IMR-90 (cell line): Measurements from ENCODE around the gene PLCL2. TPM values are rescaled to one million over a fixed set of nuclear protein-coding genes. Genes with fewer than 3 reads are reported as not detected.

ENCODE experiments used
- ATAC-seq: fragments of 200-7000 bp; cut with Tn5 transposase; 2 replicates; pipeline ENCODE4 v1.9.1; 2020; ENCODE audit warnings: low read depth, mild to moderate bottlenecking, moderate library complexity
- BruUV-seq: library from RNA; stranded (reverse); fragments of 400-500 nt; replicated peaks from 2 replicates; lab custom pipeline; 2021; lab: Mats Ljungman, UMichigan
- CTCF ChIA-PET: fragments of 300-600 bp; formaldehyde crosslinking; extraction: SDS; loops from one replicate; lab custom pipeline; 2021; ENCODE audit warnings: antibody characterized with exemption; lab: Yijun Ruan, JAX
- POLR2A ChIA-PET: fragments of 300-600 bp; sonication (Branson Sonifier 250); formaldehyde crosslinking; loops from one replicate; lab custom pipeline; 2022; ENCODE audit warnings: antibody characterized with exemption; ENCODE audit not compliant: unreplicated experiment; lab: Charles Lee
- DNase-seq: peaks from one replicate; pipeline ENCODE4 v3.0.0; 2013
- H2AFZ ChIP-seq: replicated peaks from 2 replicates; pipeline ENCODE3; 2013; ENCODE audit warnings: low read length, mild to moderate bottlenecking; ENCODE audit not compliant: poor library complexity
- H2AK5ac ChIP-seq: 2 replicates; pipeline ENCODE4 v1.6.1; 2013; ENCODE audit warnings: low read depth, low read length, inconsistent platforms
- H2AK9ac ChIP-seq: replicated peaks from 2 replicates; pipeline ENCODE3; 2013; ENCODE audit warnings: mild to moderate bottlenecking, low read depth, low read length, moderate library complexity; ENCODE audit not compliant: poor library complexity
- H2BK120ac ChIP-seq: 2 replicates; pipeline ENCODE4 v1.6.1; 2013; ENCODE audit warnings: low read depth, low read length, inconsistent platforms
- H2BK15ac ChIP-seq: 3 replicates; pipeline ENCODE4 v1.6.1; 2013; ENCODE audit warnings: low read depth, low read length, inconsistent platforms
- H2BK20ac ChIP-seq: 2 replicates; pipeline ENCODE4 v1.6.1; 2013; ENCODE audit warnings: low read depth, mild to moderate bottlenecking, inconsistent platforms, low read length, moderate library complexity
- H2BK5ac ChIP-seq: 2 replicates; pipeline ENCODE4 v1.6.1; 2013; ENCODE audit warnings: mild to moderate bottlenecking, low read depth, low read length, inconsistent platforms; ENCODE audit not compliant: poor library complexity, severe bottlenecking
- H3K14ac ChIP-seq: replicated peaks from 2 replicates; pipeline ENCODE4 v1.6.1; 2013; ENCODE audit warnings: low read depth, low read length, inconsistent platforms
- H3K18ac ChIP-seq: 2 replicates; pipeline ENCODE4 v1.6.1; 2013; ENCODE audit warnings: low read depth, low read length, control low read depth
- H3K23ac ChIP-seq: 2 replicates; pipeline ENCODE4 v1.6.1; 2013; ENCODE audit warnings: low read depth, low read length, inconsistent platforms
- H3K27ac ChIP-seq: 2 replicates; pipeline ENCODE4 v1.5.1; 2013; ENCODE audit warnings: mild to moderate bottlenecking, control low read depth, low read length; ENCODE audit not compliant: insufficient read depth
- H3K27me3 ChIP-seq: 2 replicates; pipeline ENCODE4 v1.6.1; 2013; ENCODE audit warnings: low read length; ENCODE audit not compliant: control insufficient read depth, insufficient read depth
- H3K36me3 ChIP-seq: 2 replicates; pipeline ENCODE4 v1.6.1; 2013; ENCODE audit warnings: low read length, mixed read lengths; ENCODE audit not compliant: control insufficient read depth, insufficient read depth
- H3K4ac ChIP-seq: 2 replicates; pipeline ENCODE4 v1.6.1; 2013; ENCODE audit warnings: low read depth, low read length, inconsistent platforms
- H3K4me1 ChIP-seq: 2 replicates; pipeline ENCODE4 v1.6.1; 2013; ENCODE audit warnings: low read length, mixed read lengths; ENCODE audit not compliant: control insufficient read depth, insufficient read depth
- H3K4me2 ChIP-seq: 2 replicates; pipeline ENCODE4 v1.6.1; 2013; ENCODE audit warnings: low read depth, mild to moderate bottlenecking, control low read depth, low read length, moderate library complexity
- H3K4me3 ChIP-seq: 2 replicates; pipeline ENCODE4 v1.5.1; 2013; ENCODE audit warnings: low read depth, mild to moderate bottlenecking, control low read depth, low read length, moderate library complexity; ENCODE audit not compliant: insufficient read depth
- H3K56ac ChIP-seq: 2 replicates; pipeline ENCODE4 v1.6.1; 2013; ENCODE audit warnings: low read length, inconsistent platforms; ENCODE audit not compliant: insufficient read depth; ENCODE audit errors: extremely low read depth
- H3K79me1 ChIP-seq, 2 experiments: 2 replicates each; pipeline ENCODE4 v1.6.1; 2013; ENCODE audit warnings: low read length in 2 of 2, inconsistent platforms in 1 of 2, low read depth in 1 of 2
- H3K9ac ChIP-seq: 2 replicates; pipeline ENCODE4 v1.6.1; 2013; ENCODE audit warnings: low read depth, low read length, control low read depth
- H3K9me1 ChIP-seq: 2 replicates; pipeline ENCODE4 v1.6.1; 2013; ENCODE audit warnings: low read length, inconsistent platforms; ENCODE audit not compliant: insufficient read depth
- H3K9me3 ChIP-seq: 2 replicates; pipeline ENCODE4 v1.6.1; 2013; ENCODE audit warnings: low read length; ENCODE audit not compliant: control insufficient read depth, insufficient read depth
- H4K20me1 ChIP-seq: 2 replicates; pipeline ENCODE4 v1.6.1; 2013; ENCODE audit warnings: low read length, inconsistent platforms; ENCODE audit not compliant: insufficient read depth
- H4K5ac ChIP-seq: 2 replicates; pipeline ENCODE4 v1.6.1; 2013; ENCODE audit warnings: mild to moderate bottlenecking, low read depth, low read length, control low read depth
- H4K8ac ChIP-seq, 2 experiments: 2 replicates each; pipeline ENCODE4 v1.6.1; 2013; ENCODE audit warnings: low read depth in 2 of 2, low read length in 2 of 2, control low read depth in 1 of 2, inconsistent platforms in 1 of 2
- H4K91ac ChIP-seq: 2 replicates; pipeline ENCODE4 v1.6.1; 2013; ENCODE audit warnings: low read depth, low read length, inconsistent platforms; ENCODE audit not compliant: insufficient read depth
- BHLHE40 ChIP-seq: fragments of 150-350 bp; IDR thresholded peaks from 2 replicates; pipeline ENCODE4 v1.6.1; 2016; ENCODE audit warnings: mild to moderate bottlenecking, low read depth, low read length
- CEBPB ChIP-seq: IDR thresholded peaks from 2 replicates; pipeline ENCODE4 v1.6.1; 2012; ENCODE audit warnings: low read depth, low read length, improper control_type of control experiment
- CHD1 ChIP-seq: IDR thresholded peaks from 2 replicates; pipeline ENCODE4 v1.6.1; 2012; ENCODE audit warnings: low read depth, low read length, improper control_type of control experiment
- CTCF ChIP-seq: conservative IDR thresholded peaks from 2 replicates; pipeline ENCODE4 v1.5.1; 2012; ENCODE audit warnings: mild to moderate bottlenecking, low read depth, low read length, improper control_type of control experiment
- MAFK ChIP-seq: IDR thresholded peaks from 2 replicates; pipeline ENCODE4 v1.6.1; 2012; ENCODE audit warnings: low read depth, low read length, improper control_type of control experiment
- MAZ ChIP-seq: IDR thresholded peaks from 2 replicates; pipeline ENCODE4 v1.6.1; 2012; ENCODE audit warnings: low read depth, mild to moderate bottlenecking, low read length, improper control_type of control experiment, moderate library complexity, borderline replicate concordance
- MXI1 ChIP-seq: IDR thresholded peaks from 2 replicates; pipeline ENCODE4 v1.6.1; 2012; ENCODE audit warnings: low read depth, mild to moderate bottlenecking, low read length, moderate library complexity, borderline replicate concordance
- NFE2L2 ChIP-seq: fragments of 150-350 bp; IDR thresholded peaks from 2 replicates; pipeline ENCODE4 v1.6.1; 2016; ENCODE audit warnings: low read depth, mild to moderate bottlenecking, low read length
- POLR2A ChIP-seq: IDR thresholded peaks from 2 replicates; pipeline ENCODE4 v1.6.1; 2012; ENCODE audit warnings: mild to moderate bottlenecking, low read depth, low read length
- RAD21 ChIP-seq: IDR thresholded peaks from 2 replicates; pipeline ENCODE4 v1.6.1; 2012; ENCODE audit warnings: low read length, improper control_type of control experiment
- RCOR1 ChIP-seq: IDR thresholded peaks from 2 replicates; pipeline ENCODE4 v1.6.1; 2012; ENCODE audit warnings: mild to moderate bottlenecking, low read length, improper control_type of control experiment; ENCODE audit not compliant: insufficient replicate concordance
- RFX5 ChIP-seq: IDR thresholded peaks from 2 replicates; pipeline ENCODE4 v1.8.0; 2012; ENCODE audit warnings: low read depth, mild to moderate bottlenecking, low read length, moderate library complexity
- SMC3 ChIP-seq: fragments of 150-350 bp; IDR thresholded peaks from 2 replicates; pipeline ENCODE4 v1.6.1; 2016; ENCODE audit warnings: low read depth, mild to moderate bottlenecking, antibody characterized with exemption, low read length, moderate library complexity
- USF2 ChIP-seq: fragments of 150-350 bp; IDR thresholded peaks from 2 replicates; pipeline ENCODE4 v1.6.1; 2017; ENCODE audit warnings: mild to moderate bottlenecking, antibody characterized with exemption, low read length, low read depth
- WGBS, 2 experiments: methylation state at CpG; one replicate each; pipeline versions ENCODE4 v1.1.5 to v1.1.7; 2013; ENCODE audit warnings: missing lambda C conversion rate in 2 of 2; ENCODE audit not compliant: insufficient read length in 1 of 2; ENCODE audit errors: extremely low coverage in 2 of 2; 5-methylcytosine and 5-hydroxymethylcytosine counted together
- dilution Hi-C: fragments of 300-500 bp; cut with HindIII; formaldehyde crosslinking; loops from one replicate; pipeline ENCODE4 v1.14.3; 2018; ENCODE audit warnings: low sequenced_read_pairs; ENCODE audit not compliant: unreplicated experiment
- in situ Hi-C: fragments of 300-500 bp; cut with MboI; formaldehyde crosslinking; loops from 3 replicates; pipeline ENCODE4 v1.14.3; 2019; ENCODE audit warnings: low sequenced_read_pairs, inconsistent platforms, mixed read lengths
- intact Hi-C: fragments of 100-400 bp; cut with micrococcal nuclease; formaldehyde crosslinking; loops from 2 replicates; pipeline ENCODE4 v1.10.0; 2022
- polyA plus RNA-seq, 3 experiments: library from polyadenylated mRNA; depleted of rRNA; stranded (reverse); fragments of >200 nt; gene quantifications; 2 replicates each; pipeline ENCODE4 v1.2.3, GENCODE V29; 2012; ENCODE audit warnings: low replicate concordance in 1 of 3
- total RNA-seq: library from RNA; depleted of rRNA; stranded (reverse); fragments of >200 nt; gene quantifications from 2 replicates; pipeline ENCODE4 v1.2.3, GENCODE V29; 2012
- TF ChIP-seq, protein P1 (sequence below): fragments of 150-350 bp; IDR thresholded peaks from 2 replicates; pipeline ENCODE4 v1.6.1; 2016; ENCODE audit warnings: low read depth, mild to moderate bottlenecking, low read length, moderate library complexity, borderline replicate concordance

Gene PLCL2
- total and polyA plus RNA-seq, 2 of the 4 experiments (the other 2 are of a cell fraction) = 0.92 to 3.8 TPM

GRCh38 chr3:16881896-16882630 lies 2.7 kb upstream of the PLCL2 start:
- Histone ChIP-seq H3K4me2 (no peak overlapping the region), H3K4me1 (peaks cover 4% of the 10 kb centered on the region; the same call in 1 of the 2 replicates), H3K18ac (no peak overlapping the region), H4K20me1 (no peaks in the 10 kb centered on the region), H3K4ac (no peak overlapping the region), H3K9ac (no peak overlapping the region), H2BK15ac (no peak overlapping the region), H3K27ac (no peak overlapping the region), H4K8ac (no peak overlapping the region), H3K56ac (no peak overlapping the region), H2BK5ac (no peak overlapping the region), H3K14ac (no peak overlapping the region), H3K23ac (no peak overlapping the region), H4K91ac (no peak overlapping the region), H3K36me3 (no peaks in the 10 kb centered on the region), H3K27me3 (peaks cover 4% of the 10 kb centered on the region), H3K9me3 (no peaks in the 10 kb centered on the region), H3K9me1 (no peaks in the 10 kb centered on the region), H2AFZ (no peak overlapping the region), H2BK120ac (no peak overlapping the region), H3K79me1 (peaks cover 0 to 4% of the 10 kb centered on the region in 2 experiments; a peak in 1 of 4 replicates), H2AK5ac (no peak overlapping the region), H2AK9ac (no peak overlapping the region), H2BK20ac (no peak overlapping the region), H4K5ac (no peak overlapping the region), H3K4me3 (no peak overlapping the region)
- DNase-seq (no peak), ATAC-seq (no peak)
- no TSS peak for BruUV-seq
- WGBS, 2 experiments = 90% methylated on average over 2 of the region's 6 CpGs; no CpG with 5 or more reads in 1 of the 2 experiments
- ChIA-PET CTCF (no interaction called here), POLR2A (interaction anchor here (0.6 kb wide), 1 partner anchor 12 kb away, joined by 4 read pairs; no protein-coding TSS in a partner anchor)
- dilution Hi-C loops (no loop called here), intact Hi-C loops (loop anchor here (10.0 kb wide), 1 partner anchor 353 kb away; no protein-coding TSS in a partner anchor), in situ Hi-C loops (loop anchor here (25.0 kb wide), 1 partner anchor 595 kb away; no protein-coding TSS in a partner anchor)
- TF ChIP-seq POLR2A (no peak), RCOR1 (no peak), MAZ (no peak), RAD21 (no peak), NFE2L2 (no peak), BHLHE40 (no peak), SMC3 (no peak), RFX5 (no peak), CTCF (no peak), CEBPB (no peak), MXI1 (no peak), MAFK (no peak), CHD1 (no peak), USF2 (no peak)
- TF ChIP-seq, protein P1, sequence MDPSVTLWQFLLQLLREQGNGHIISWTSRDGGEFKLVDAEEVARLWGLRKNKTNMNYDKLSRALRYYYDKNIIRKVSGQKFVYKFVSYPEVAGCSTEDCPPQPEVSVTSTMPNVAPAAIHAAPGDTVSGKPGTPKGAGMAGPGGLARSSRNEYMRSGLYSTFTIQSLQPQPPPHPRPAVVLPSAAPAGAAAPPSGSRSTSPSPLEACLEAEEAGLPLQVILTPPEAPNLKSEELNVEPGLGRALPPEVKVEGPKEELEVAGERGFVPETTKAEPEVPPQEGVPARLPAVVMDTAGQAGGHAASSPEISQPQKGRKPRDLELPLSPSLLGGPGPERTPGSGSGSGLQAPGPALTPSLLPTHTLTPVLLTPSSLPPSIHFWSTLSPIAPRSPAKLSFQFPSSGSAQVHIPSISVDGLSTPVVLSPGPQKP = no peak
